Bronchial epithelial cell (primary cell): ENCODE measurements around the gene CHMP6. TPM values are rescaled to one million over a fixed set of nuclear protein-coding genes. Genes with fewer than 3 reads are reported as not detected.

ENCODE experiments used
- DNase-seq: peaks from one replicate; pipeline ENCODE4 v3.0.0-alpha.2; 2010; ENCODE audit warnings: low read depth
- FAIRE-seq: peaks from 2 replicates; lab custom pipeline; 2011; peaks lifted over from hg19 to GRCh38; lab: Jason Lieb, UNC
- H3K27me3 ChIP-seq: 2 replicates; pipeline ENCODE4 v1.5.1; 2011; ENCODE audit warnings: low read length; ENCODE audit not compliant: control insufficient read depth, insufficient read depth
- H3K36me3 ChIP-seq: 2 replicates; pipeline ENCODE4 v1.5.1; 2011; ENCODE audit warnings: low read length; ENCODE audit not compliant: control insufficient read depth, insufficient read depth
- H3K4me3 ChIP-seq: 2 replicates; pipeline ENCODE4 v1.5.1; 2011; ENCODE audit warnings: mild to moderate bottlenecking, low read depth, low read length, control low read depth
- CTCF ChIP-seq: IDR thresholded peaks from 2 replicates; pipeline ENCODE4 v1.5.1; 2011; ENCODE audit warnings: mild to moderate bottlenecking, moderate library complexity, low read length, control low read depth, inconsistent platforms; ENCODE audit not compliant: insufficient read depth, severe bottlenecking
- total RNA-seq: library from RNA; depleted of rRNA; stranded (reverse); fragments of >200 nt; gene quantifications from 2 replicates; pipeline ENCODE4 v1.2.1, GENCODE V29; 2014

Gene CHMP6
- total RNA-seq, 1 donor from 2014 or later = 5.8 TPM

- Histone ChIP-seq H3K36me3 (no peaks in the 10 kb centered on the region), H3K4me3 (no peak overlapping the region), H3K27me3 (peaks cover under 1% of the 10 kb centered on the region)
- FAIRE-seq (no peak), DNase-seq (no peak)
- no peak for TF ChIP-seq CTCF
Observed at GRCh38 chr17:80977172-80977571, 14.5 kb upstream of the CHMP6 start.

GRCh38 chr17:80978499-80979497 is 12.8 kb upstream of the CHMP6 start:
- DNase-seq (no peak), FAIRE-seq (no peak)
- Histone ChIP-seq H3K36me3 (no peaks in the 10 kb centered on the region), H3K4me3 (no peak overlapping the region), H3K27me3 (peaks cover 2% of the 10 kb centered on the region)
- no peak for TF ChIP-seq CTCF

- no peak for FAIRE-seq
- Histone ChIP-seq H3K4me3 (no peak overlapping the region), H3K36me3 (no peaks in the 10 kb centered on the region), H3K27me3 (peaks cover 2% of the 10 kb centered on the region)
- DNase-seq = no peak
- no peak for TF ChIP-seq CTCF
Observed at GRCh38 chr17:80979547-80980378, 11.9 kb upstream of the CHMP6 start.

GRCh38 chr17:80980397-80981061 is 11.1 kb upstream of the CHMP6 start:
- FAIRE-seq (peak; percentile 52), DNase-seq (peak; percentile 38)
- H3K27me3 ChIP-seq = peaks cover 2% of the 10 kb centered on the region
- no peak for TF ChIP-seq CTCF
- no peaks in the 10 kb centered on the region for H3K36me3 ChIP-seq
- no peak overlapping the region for H3K4me3 ChIP-seq

- Histone ChIP-seq H3K4me3 (no peak overlapping the region), H3K36me3 (no peaks in the 10 kb centered on the region), H3K27me3 (peaks cover 2% of the 10 kb centered on the region)
- peak; percentile 48 for TF ChIP-seq CTCF
- no peak for DNase-seq
- no peak for FAIRE-seq
Observed at GRCh38 chr17:80981062-80981902, 10.4 kb upstream of the CHMP6 start.
